Adrenal gland (tissue), 12 donors: ENCODE data around the gene BCL2L14. TPM values are rescaled to one million over a fixed set of nuclear protein-coding genes. Genes with fewer than 3 reads are reported as not detected.

Experiments
- DNase-seq, 7 donors: peaks; one replicate each; pipeline ENCODE4 v3.0.0-alpha.2; 2019 to 2020
- H3K27ac ChIP-seq, 5 donors: fragments of 200-600 bp; sonication (generic) in 4 of 5; 1 replicate in 3 of 5; 2 replicates in 2 of 5; pipeline versions ENCODE4 v1.5.1 to v1.8.0; 2016 to 2020; ENCODE audit warnings: mild to moderate bottlenecking in 1 of 5
- H3K27me3 ChIP-seq: fragments of 200-600 bp; 2 replicates; pipeline ENCODE4 v1.8.0; 2021
- H3K36me3 ChIP-seq, 2 donors: fragments of 200-600 bp; replicated peaks in 1 of 2; 1 replicate in 1 of 2; 2 replicates in 1 of 2; pipeline versions ENCODE4 v1.5.1 to v1.8.0; 2018 to 2022
- H3K4me1 ChIP-seq, 2 donors: fragments of 200-600 bp; replicated peaks in 1 of 2; 1 replicate in 1 of 2; 2 replicates in 1 of 2; pipeline versions ENCODE4 v1.5.1 to v1.8.0; 2018 to 2021
- H3K4me3 ChIP-seq, 4 donors: fragments of 200-600 bp; sonication (generic) in 3 of 4; one replicate each; pipeline ENCODE4 v1.5.1; 2016 to 2018
- H3K9me3 ChIP-seq, 3 donors: fragments of 200-600 bp; sonication (generic) in 1 of 3; replicated peaks in 1 of 3; 1 replicate in 2 of 3; 2 replicates in 1 of 3; pipeline versions ENCODE4 v1.5.1 to v1.8.0; 2016 to 2021
- POLR2A ChIP-seq, 2 donors: fragments of 450-650 bp; IDR thresholded peaks; one replicate each; pipeline ENCODE4 v1.6.1; 2017; ENCODE audit warnings: antibody characterized with exemption in 2 of 2, mild to moderate bottlenecking in 2 of 2, moderate library complexity in 1 of 2
- WGBS, 4 donors: extraction: QIAGEN DNeasy Blood & Tissue Kit in 2 of 4; methylation state at CpG; one replicate each; pipeline versions ENCODE4 v1.1.5 to v1.1.7; 2013 to 2017; 5-methylcytosine and 5-hydroxymethylcytosine counted together
- intact Hi-C, 2 donors: fragments of 100-400 bp; cut with DNase I; formaldehyde crosslinking; loops; one replicate each; pipeline versions ENCODE4 v1.14.1 to v1.15.0; 2022 to 2023
- polyA plus RNA-seq, 3 donors: library from polyadenylated mRNA; stranded (reverse); fragments of 200-250 nt in 2 of 3; fragments of 350-450 nt in 1 of 3; fragmentation: Illumina TruSeq in 1 of 3; extraction: RNeasy Lipid Tissue Mini Kit (QIAGEN cat#74804) in 1 of 3; gene quantifications; one replicate each; pipeline ENCODE4 v1.2.3, GENCODE V29; 2013 to 2014
- total RNA-seq, 9 donors: library from RNA; depleted of rRNA in 4 of 9; stranded (reverse); fragments of >200 nt in 4 of 9; fragments of 120-200 nt in 1 of 9; fragmentation: NEBNext Ultra II Directional in 1 of 9; extraction: Animal tissue kit (Norgen Biotek cat#: 25700) in 1 of 9; gene quantifications; one replicate each; pipeline versions ENCODE4 v1.1.0 to v1.2.4, GENCODE V29; 2013 to 2023
- TF ChIP-seq, protein P1 (sequence below), 6 experiments: fragments of 450-650 bp in 4 of 6; fragments of 200-600 bp in 2 of 6; sonication (generic) in 1 of 6; IDR thresholded peaks; 1 replicate in 5 of 6; 2 replicates in 1 of 6; pipeline versions ENCODE4 v1.5.1 to v1.8.0; 2016 to 2021; ENCODE audit warnings: antibody characterized with exemption in 6 of 6, mild to moderate bottlenecking in 2 of 6, moderate library complexity in 1 of 6
- donor health status: healthy with polysubstance abuse.
- donor health status: Bipolar disorder and iron deficiency.
- donor health status: DM: yes; HTN: yes; CAD: no.
- donor health status: DM: no; HTN: no; CAD: no.
- donor health status: DM: no; HTN: no; CAD: no.
- donor health status: DM: yes; HTN: yes; CAD: no.

The BCL2L14 gene
- total and polyA plus RNA-seq, 12 donors, result not detected

DNA sequence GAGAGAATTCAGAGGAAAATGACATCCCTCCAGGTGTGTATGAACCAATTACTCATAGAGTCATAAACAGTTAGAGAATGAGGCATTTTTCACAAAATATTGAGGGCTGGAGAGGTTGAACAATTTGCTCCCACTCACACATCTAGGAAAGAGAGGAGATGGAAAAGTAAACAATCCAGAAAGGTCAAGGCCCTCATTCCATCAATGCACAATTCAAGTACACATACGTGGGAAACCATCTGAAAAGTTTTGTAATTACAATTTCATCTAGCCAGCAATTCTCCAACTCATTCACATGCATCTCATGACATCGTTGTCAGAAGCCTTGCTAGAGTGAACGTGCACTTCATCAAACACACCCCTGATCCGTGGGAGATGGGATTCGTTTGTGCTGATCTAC is 15.7 kb upstream of the BCL2L14 start:
- DNase-seq, result no peak
- TF ChIP-seq, protein P1, sequence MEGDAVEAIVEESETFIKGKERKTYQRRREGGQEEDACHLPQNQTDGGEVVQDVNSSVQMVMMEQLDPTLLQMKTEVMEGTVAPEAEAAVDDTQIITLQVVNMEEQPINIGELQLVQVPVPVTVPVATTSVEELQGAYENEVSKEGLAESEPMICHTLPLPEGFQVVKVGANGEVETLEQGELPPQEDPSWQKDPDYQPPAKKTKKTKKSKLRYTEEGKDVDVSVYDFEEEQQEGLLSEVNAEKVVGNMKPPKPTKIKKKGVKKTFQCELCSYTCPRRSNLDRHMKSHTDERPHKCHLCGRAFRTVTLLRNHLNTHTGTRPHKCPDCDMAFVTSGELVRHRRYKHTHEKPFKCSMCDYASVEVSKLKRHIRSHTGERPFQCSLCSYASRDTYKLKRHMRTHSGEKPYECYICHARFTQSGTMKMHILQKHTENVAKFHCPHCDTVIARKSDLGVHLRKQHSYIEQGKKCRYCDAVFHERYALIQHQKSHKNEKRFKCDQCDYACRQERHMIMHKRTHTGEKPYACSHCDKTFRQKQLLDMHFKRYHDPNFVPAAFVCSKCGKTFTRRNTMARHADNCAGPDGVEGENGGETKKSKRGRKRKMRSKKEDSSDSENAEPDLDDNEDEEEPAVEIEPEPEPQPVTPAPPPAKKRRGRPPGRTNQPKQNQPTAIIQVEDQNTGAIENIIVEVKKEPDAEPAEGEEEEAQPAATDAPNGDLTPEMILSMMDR (IDR thresholded peaks at IDR 0.05), result no peak
- no peak for TF ChIP-seq POLR2A (IDR thresholded peaks at IDR 0.05)
- 56 to 70% (median 61%) methylated on average over 5 of the region's 5 CpGs for WGBS, 4 donors

GRCh38 chr12:12056951-12057350 is 13.8 kb upstream of the BCL2L14 start:
- H3K36me3 ChIP-seq, result no peaks in the 10 kb centered on the region
- 62 to 85% (median 72%) methylated on average over 4 of the region's 4 CpGs for WGBS, 4 donors
- H3K9me3 ChIP-seq, result no peaks in the 10 kb centered on the region
- DNase-seq, result no peak
- intact Hi-C loops, result no loop called here
- H3K27me3 ChIP-seq, result no peaks in the 10 kb centered on the region
- no peak overlapping the region for H3K4me3 ChIP-seq
- H3K4me1 ChIP-seq, result no peaks in the 10 kb centered on the region
- TF ChIP-seq, protein P1 (IDR thresholded peaks at IDR 0.05), result no peak
- TF ChIP-seq POLR2A (IDR thresholded peaks at IDR 0.05), result no peak
- H3K27ac ChIP-seq, result no peak overlapping the region

More for the DNA sequence above, 15.7 kb upstream of the BCL2L14 start:
- H3K27me3 ChIP-seq, result no peaks in the 10 kb centered on the region
- no peak overlapping the region for H3K27ac ChIP-seq
- H3K36me3 ChIP-seq, result no peaks in the 10 kb centered on the region
- no peak overlapping the region for H3K4me3 ChIP-seq
- intact Hi-C loops, result no loop called here
- no peaks in the 10 kb centered on the region for H3K9me3 ChIP-seq
- H3K4me1 ChIP-seq, result no peaks in the 10 kb centered on the region

GRCh38 chr12:12064596-12064995 is 6.1 kb upstream of the BCL2L14 start:
- no peak overlapping the region for H3K27ac ChIP-seq
- H3K27me3 ChIP-seq, result no peaks in the 10 kb centered on the region
- no peaks in the 10 kb centered on the region for H3K4me1 ChIP-seq
- H3K4me3 ChIP-seq, result no peak overlapping the region
- H3K9me3 ChIP-seq, result no peaks in the 10 kb centered on the region
- DNase-seq, result no peak
- intact Hi-C loops, result no loop called here
- TF ChIP-seq, protein P1 (IDR thresholded peaks at IDR 0.05), result no peak
- TF ChIP-seq POLR2A (IDR thresholded peaks at IDR 0.05), result no peak
- WGBS, 4 donors, result 86 to 96% (median 92%) methylated on average over 4 of the region's 4 CpGs
- H3K36me3 ChIP-seq, result no peaks in the 10 kb centered on the region

GRCh38 chr12:12068751-12069150 is 2.0 kb upstream of the BCL2L14 start:
- H3K9me3 ChIP-seq, result no peaks in the 10 kb centered on the region
- H3K4me3 ChIP-seq, result no peak overlapping the region
- TF ChIP-seq POLR2A (IDR thresholded peaks at IDR 0.05), result no peak
- TF ChIP-seq, protein P1 (IDR thresholded peaks at IDR 0.05), result no peak
- H3K4me1 ChIP-seq, result no peaks in the 10 kb centered on the region
- no peaks in the 10 kb centered on the region for H3K27me3 ChIP-seq
- no peak for DNase-seq
- 85 to 89% (median 87%) methylated on average over 6 of the region's 6 CpGs for WGBS, 4 donors
- H3K27ac ChIP-seq, result no peak overlapping the region
- intact Hi-C loops, result no loop called here
- H3K36me3 ChIP-seq, result no peaks in the 10 kb centered on the region
